Measurements from ENCODE around the gene PTF1A. TPM values are rescaled to one million over a fixed set of nuclear protein-coding genes. Genes with fewer than 3 reads are reported as not detected.

The PTF1A gene, protein sequence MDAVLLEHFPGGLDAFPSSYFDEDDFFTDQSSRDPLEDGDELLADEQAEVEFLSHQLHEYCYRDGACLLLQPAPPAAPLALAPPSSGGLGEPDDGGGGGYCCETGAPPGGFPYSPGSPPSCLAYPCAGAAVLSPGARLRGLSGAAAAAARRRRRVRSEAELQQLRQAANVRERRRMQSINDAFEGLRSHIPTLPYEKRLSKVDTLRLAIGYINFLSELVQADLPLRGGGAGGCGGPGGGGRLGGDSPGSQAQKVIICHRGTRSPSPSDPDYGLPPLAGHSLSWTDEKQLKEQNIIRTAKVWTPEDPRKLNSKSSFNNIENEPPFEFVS
- total RNA-seq (not detected), polyA plus RNA-seq (not detected), total RNA-seq (0 reads per million in 6 experiments)

- H3K4me1 Mint-ChIP-seq = peaks cover 0 to 7% (median 5%) of the 10 kb centered on the region in 4 donors
- H3K9me3 Mint-ChIP-seq = no peaks in the 10 kb centered on the region
- no peaks in the 10 kb centered on the region for H3K36me3 Mint-ChIP-seq
- peak within 1 kb of the TSS in 2 of 10 donors; percentile 30 to 35 for H3K4me3 Mint-ChIP-seq
- ATAC-seq (no peak), DNase-seq (no peak)
- POLR2A ChIA-PET = no interaction called here
- no peak within 1 kb of the TSS for H3K27ac Mint-ChIP-seq
- peaks cover 42 to 81% (median 62%) of the 10 kb centered on the region in 5 donors for H3K27me3 Mint-ChIP-seq
Observed at GRCh38 chr10:23191764-23192711, at the start of gene PTF1A. PTF1A (plus strand) TSS chr10:23192312; CDS start chr10:23192531, 219 bp downstream.

DNA sequence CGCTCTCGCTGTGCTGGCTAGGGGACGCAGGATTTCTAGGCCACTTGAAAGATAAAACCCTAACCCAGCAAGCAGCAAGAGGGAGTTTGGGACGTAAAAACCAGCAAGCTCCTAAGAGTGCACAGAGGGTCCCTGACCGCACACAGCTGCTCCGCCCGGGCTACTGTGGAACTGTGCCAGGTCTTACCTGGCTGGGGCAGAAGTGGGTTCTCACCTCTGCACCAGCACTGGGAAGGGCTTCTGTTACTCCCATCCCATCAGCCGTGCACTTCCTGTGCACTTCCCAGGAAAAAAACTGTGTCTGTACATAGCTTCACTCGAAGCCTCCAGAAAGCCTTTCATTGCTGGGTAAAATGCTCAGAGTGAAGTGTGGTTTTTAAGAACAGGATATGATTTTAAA is 45.9 kb upstream of the PTF1A start:
- no peak for DNase-seq
- no peaks in the 10 kb centered on the region for H3K4me1 Mint-ChIP-seq
- no peak for ATAC-seq
- no peak overlapping the region for H3K27ac Mint-ChIP-seq
- POLR2A ChIA-PET = no interaction called here
- H3K36me3 Mint-ChIP-seq = peaks cover 0 to under 1% (median 0%) of the 10 kb centered on the region in 3 donors
- H3K4me3 Mint-ChIP-seq = no peak overlapping the region
- peaks cover 0 to 4% (median 0%) of the 10 kb centered on the region in 9 donors for H3K9me3 Mint-ChIP-seq
- H3K27me3 Mint-ChIP-seq = peaks cover 8 to 25% (median 16%) of the 10 kb centered on the region in 5 donors

DNA sequence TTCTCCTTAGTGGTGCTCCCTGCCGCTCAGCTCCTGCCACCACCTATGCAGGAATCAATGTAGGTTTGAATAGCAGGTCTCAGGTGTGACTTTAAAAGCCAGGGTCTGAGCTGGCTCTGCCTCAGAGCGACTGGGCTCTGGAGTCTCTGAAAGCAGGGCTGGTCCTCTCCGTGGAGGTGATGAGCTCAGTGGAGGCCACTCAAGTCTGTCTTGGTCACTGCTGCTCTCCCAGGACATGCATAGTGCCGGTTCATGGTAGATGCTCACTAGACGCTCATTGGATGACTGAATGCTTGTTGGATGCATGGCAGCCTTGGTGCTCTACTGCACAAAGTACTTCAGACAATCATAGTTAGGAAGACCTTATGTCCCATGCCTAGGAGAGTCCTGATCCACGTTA is 45.1 kb upstream of the PTF1A start:
- H3K36me3 Mint-ChIP-seq = no peaks in the 10 kb centered on the region
- ATAC-seq = no peak
- H3K4me1 Mint-ChIP-seq = no peaks in the 10 kb centered on the region
- no peak overlapping the region for H3K4me3 Mint-ChIP-seq
- H3K27ac Mint-ChIP-seq = peak overlapping the region in 1 of 10 donors; percentile 45
- peaks cover 0 to 3% (median 0%) of the 10 kb centered on the region in 9 donors for H3K9me3 Mint-ChIP-seq
- POLR2A ChIA-PET = no interaction called here
- DNase-seq = no peak
- peaks cover 8 to 25% (median 15%) of the 10 kb centered on the region in 5 donors for H3K27me3 Mint-ChIP-seq

DNA sequence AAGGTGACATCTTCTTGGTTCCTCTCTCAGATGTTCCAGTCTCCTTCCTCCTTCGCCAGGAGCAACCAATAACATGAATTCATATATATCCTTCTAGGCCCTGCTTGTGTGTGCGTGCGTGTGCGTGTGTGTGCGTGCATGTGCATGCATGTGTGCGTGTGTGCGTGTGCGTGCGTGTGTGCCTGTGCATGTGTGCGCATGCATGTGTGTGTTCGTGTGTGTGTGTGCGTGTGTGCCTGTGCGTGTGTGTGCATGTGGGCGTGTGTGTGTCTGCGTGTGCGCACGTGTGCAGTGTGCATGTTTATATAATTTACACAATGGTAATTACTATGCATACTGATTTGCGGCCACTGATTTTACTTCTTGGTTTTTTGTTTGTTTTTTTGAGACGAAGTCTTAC is 43.9 kb upstream of the PTF1A start:
- H3K27ac Mint-ChIP-seq = no peak overlapping the region
- H3K9me3 Mint-ChIP-seq = no peaks in the 10 kb centered on the region
- no peaks in the 10 kb centered on the region for H3K4me1 Mint-ChIP-seq
- no peak for DNase-seq
- peaks cover 8 to 25% (median 15%) of the 10 kb centered on the region in 5 donors for H3K27me3 Mint-ChIP-seq
- ATAC-seq = no peak
- H3K4me3 Mint-ChIP-seq = no peak overlapping the region
- no peaks in the 10 kb centered on the region for H3K36me3 Mint-ChIP-seq
- POLR2A ChIA-PET = no interaction called here

GRCh38 chr10:23150091-23150490 is 42.0 kb upstream of the PTF1A start:
- Mint-ChIP-seq H3K9me3 (no peaks in the 10 kb centered on the region), H3K36me3 (no peaks in the 10 kb centered on the region), H3K27ac (no peak overlapping the region), H3K4me3 (no peak overlapping the region), H3K27me3 (peaks cover 10 to 31% (median 19%) of the 10 kb centered on the region in 5 donors), H3K4me1 (no peaks in the 10 kb centered on the region)
- no peak for ATAC-seq
- no peak for DNase-seq
- POLR2A ChIA-PET = no interaction called here

DNA sequence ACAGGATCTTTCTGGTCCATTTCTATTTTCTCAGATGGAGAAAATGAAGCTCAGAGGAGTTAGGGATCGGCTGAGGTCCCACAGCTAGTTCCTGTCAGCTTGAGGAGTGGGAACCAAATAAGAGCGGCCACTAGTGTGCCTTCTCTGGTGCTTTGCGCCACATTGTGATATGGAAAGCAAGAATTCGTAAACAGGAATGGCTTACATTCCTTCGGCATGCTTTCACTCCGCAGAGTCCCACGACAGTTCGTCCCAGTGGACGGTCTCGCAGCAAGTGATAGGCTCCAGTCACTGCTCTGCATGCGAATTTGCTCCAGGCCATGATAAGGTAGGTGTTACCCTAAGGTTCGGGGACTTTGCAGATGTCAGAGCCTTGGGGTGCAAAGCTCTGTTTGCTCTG is 41.5 kb upstream of the PTF1A start:
- H3K4me3 Mint-ChIP-seq = no peak overlapping the region
- no peaks in the 10 kb centered on the region for H3K36me3 Mint-ChIP-seq
- H3K27me3 Mint-ChIP-seq = peaks cover 10 to 36% (median 20%) of the 10 kb centered on the region in 5 donors
- H3K4me1 Mint-ChIP-seq = no peaks in the 10 kb centered on the region
- H3K9me3 Mint-ChIP-seq = no peaks in the 10 kb centered on the region
- DNase-seq = no peak
- H3K27ac Mint-ChIP-seq = no peak overlapping the region
- ATAC-seq = no peak
- POLR2A ChIA-PET = no interaction called here

DNA sequence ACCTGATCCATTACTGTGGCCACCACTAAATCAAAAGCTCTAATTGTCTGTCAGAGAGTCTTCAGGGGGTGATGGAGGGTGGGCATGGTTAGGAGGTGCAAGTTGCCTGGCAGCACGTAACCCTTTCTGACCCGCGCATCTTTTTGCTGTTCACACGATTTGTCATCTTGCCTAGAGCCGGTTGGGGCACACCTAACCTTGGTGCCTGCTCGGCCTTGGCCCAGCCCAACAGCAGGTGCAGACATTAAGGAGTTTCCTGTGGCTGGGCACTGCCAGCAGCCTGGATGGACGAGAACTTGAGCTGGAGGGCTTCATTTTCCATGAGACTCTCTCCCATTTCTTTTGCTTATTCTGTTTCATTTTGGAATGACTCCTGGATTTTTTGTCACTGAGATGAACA is 41.0 kb upstream of the PTF1A start:
- ATAC-seq = no peak

DNA sequence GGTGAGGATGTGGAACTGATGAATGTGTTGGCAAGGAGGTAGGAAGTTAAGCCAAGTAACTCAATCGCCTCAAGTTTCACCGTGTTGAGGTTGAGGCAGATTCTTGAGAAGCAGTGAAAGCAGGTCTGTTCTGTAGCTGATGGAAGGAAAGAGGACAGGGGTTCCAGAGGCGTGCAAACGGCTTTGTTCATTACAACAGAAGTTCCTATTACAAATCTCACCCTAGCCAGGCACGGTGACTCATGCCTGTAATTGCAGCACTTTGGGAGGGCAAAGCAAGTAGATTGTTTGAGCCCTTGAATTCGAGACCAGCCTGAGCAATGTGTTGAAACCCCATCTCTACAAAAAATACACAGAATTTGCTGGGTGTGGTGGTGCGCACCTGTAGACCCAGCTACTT is 36.9 kb upstream of the PTF1A start:
- peaks cover 0 to 6% (median 1%) of the 10 kb centered on the region in 4 donors for H3K4me1 Mint-ChIP-seq
- POLR2A ChIA-PET = no interaction called here
- no peaks in the 10 kb centered on the region for H3K9me3 Mint-ChIP-seq
- H3K27ac Mint-ChIP-seq = peak overlapping the region in 2 of 10 donors; percentile 26 to 30
- H3K27me3 Mint-ChIP-seq = peaks cover 23 to 53% (median 33%) of the 10 kb centered on the region in 5 donors
- no peak for DNase-seq
- no peak overlapping the region for H3K4me3 Mint-ChIP-seq
- H3K36me3 Mint-ChIP-seq = no peaks in the 10 kb centered on the region
- no peak for ATAC-seq

More for the DNA sequence above, 41.0 kb upstream of the PTF1A start:
- Mint-ChIP-seq H3K4me1 (no peaks in the 10 kb centered on the region), H3K4me3 (no peak overlapping the region), H3K9me3 (no peaks in the 10 kb centered on the region), H3K27me3 (peaks cover 13 to 41% (median 21%) of the 10 kb centered on the region in 5 donors), H3K27ac (no peak overlapping the region), H3K36me3 (no peaks in the 10 kb centered on the region)
- POLR2A ChIA-PET = interaction anchor here (0.5 kb wide), 1 partner anchor 565 kb away, joined by 3 read pairs; no protein-coding TSS in a partner anchor
- DNase-seq = no peak

GRCh38 chr10:23156447-23157150 is 35.5 kb upstream of the PTF1A start:
- Mint-ChIP-seq H3K27ac (peak overlapping the region in 1 of 10 donors; percentile 68), H3K36me3 (no peaks in the 10 kb centered on the region), H3K9me3 (no peaks in the 10 kb centered on the region), H3K4me1 (peaks cover 0 to 6% (median 1%) of the 10 kb centered on the region in 4 donors), H3K4me3 (no peak overlapping the region), H3K27me3 (peaks cover 23 to 60% (median 33%) of the 10 kb centered on the region in 5 donors)
- ATAC-seq = no peak
- no peak for DNase-seq
- POLR2A ChIA-PET = no interaction called here

- Mint-ChIP-seq H3K9me3 (no peaks in the 10 kb centered on the region), H3K36me3 (no peaks in the 10 kb centered on the region), H3K4me3 (no peak overlapping the region), H3K27ac (peak overlapping the region in 1 of 10 donors; percentile 68), H3K27me3 (peaks cover 23 to 61% (median 37%) of the 10 kb centered on the region in 5 donors), H3K4me1 (peaks cover 0 to 6% (median 1%) of the 10 kb centered on the region in 4 donors)
- ATAC-seq = no peak
- POLR2A ChIA-PET = no interaction called here
- DNase-seq = no peak
Observed at GRCh38 chr10:23157239-23157681, 34.9 kb upstream of the PTF1A start.

DNA sequence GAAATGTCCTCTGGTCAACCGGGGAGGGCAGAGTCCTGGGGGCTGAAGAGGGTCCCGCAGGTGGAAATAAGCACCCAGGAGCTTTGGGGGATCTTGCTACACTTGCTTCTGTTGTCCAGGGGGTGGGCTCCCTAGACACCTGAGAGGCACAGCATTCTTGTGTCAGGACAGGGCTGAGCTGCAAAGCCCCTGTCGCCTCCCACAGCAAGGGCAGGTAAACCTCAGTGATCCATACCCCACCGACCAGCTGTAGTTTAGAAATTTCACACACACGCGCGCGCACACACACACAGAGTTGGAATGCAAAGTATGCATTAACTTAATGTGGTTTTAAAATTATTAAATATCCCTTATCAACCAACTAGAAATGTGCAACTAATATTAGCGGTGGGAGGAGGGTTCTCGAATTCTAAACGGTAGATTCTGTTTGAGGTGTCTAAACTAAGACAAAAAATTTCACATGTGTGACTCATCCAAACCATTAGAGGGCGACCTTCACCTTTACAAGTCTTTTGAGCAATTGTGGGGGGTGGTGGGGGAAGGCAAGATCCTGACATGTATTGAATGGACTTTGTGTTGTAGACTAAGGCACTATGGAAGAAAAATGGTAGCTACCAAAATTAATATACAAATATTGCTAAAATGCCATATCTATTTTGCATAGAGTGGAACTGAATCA is 34.3 kb upstream of the PTF1A start:
- DNase-seq (peak in 2 of 10 donors; percentile 7 to 12), ATAC-seq (peak in 1 of 2 donors; percentile 35)
- no peak overlapping the region for H3K4me3 Mint-ChIP-seq
- no peak overlapping the region for H3K27ac Mint-ChIP-seq
- peaks cover 0 to 6% (median 1%) of the 10 kb centered on the region in 4 donors for H3K4me1 Mint-ChIP-seq
- no peaks in the 10 kb centered on the region for H3K36me3 Mint-ChIP-seq
- peaks cover 23 to 67% (median 37%) of the 10 kb centered on the region in 5 donors for H3K27me3 Mint-ChIP-seq
- POLR2A ChIA-PET = no interaction called here
- H3K9me3 Mint-ChIP-seq = no peaks in the 10 kb centered on the region

GRCh38 chr10:23158370-23158769 is 33.7 kb upstream of the PTF1A start:
- no peaks in the 10 kb centered on the region for H3K9me3 Mint-ChIP-seq
- H3K27ac Mint-ChIP-seq = no peak overlapping the region
- H3K36me3 Mint-ChIP-seq = no peaks in the 10 kb centered on the region
- no peak overlapping the region for H3K4me3 Mint-ChIP-seq
- peaks cover 0 to 6% (median 1%) of the 10 kb centered on the region in 4 donors for H3K4me1 Mint-ChIP-seq
- H3K27me3 Mint-ChIP-seq = peaks cover 23 to 68% (median 37%) of the 10 kb centered on the region in 5 donors
- POLR2A ChIA-PET = no interaction called here
- DNase-seq = peak in 8 of 10 donors; percentile 3 to 34 (median 17)
- peak in 1 of 2 donors; percentile 54 for ATAC-seq

Data from naive thymus-derived CD8-positive, alpha-beta T cell (primary cell).